ENCODE results near the gene VEPH1. TPM values are rescaled to one million over a fixed set of nuclear protein-coding genes. Genes with fewer than 3 reads are reported as not detected.

Gene VEPH1
- total RNA-seq, 6 experiments from 2014 or later: 0.51 to 1.4 (median 0.93) TPM

GRCh38 chr3:157477441-157477840, 25.8 kb downstream of the VEPH1 start:
- intact Hi-C loops (cut with DNase I): no loop called here
- no peak for DNase-seq
- ATAC-seq: no peak
- Histone ChIP-seq H3K36me3 (no peaks in the 10 kb centered on the region), H3K4me1 (no peaks in the 10 kb centered on the region), H3K4me3 (no peak overlapping the region), H3K27ac (no peak overlapping the region), H3K27me3 (no peaks in the 10 kb centered on the region), H3K9me3 (no peaks in the 10 kb centered on the region)
- no peak for TF ChIP-seq CTCF (IDR thresholded peaks at IDR 0.05)
- WGBS (ENCODE audit: insufficient coverage, low coverage, low lambda C conversion rate, missing lambda C conversion rate): 43% methylated on average over 3 of the region's 3 CpGs

- Histone ChIP-seq H3K4me3 (no peak overlapping the region), H3K36me3 (no peaks in the 10 kb centered on the region), H3K9me3 (no peaks in the 10 kb centered on the region), H3K27ac (no peak overlapping the region), H3K27me3 (no peaks in the 10 kb centered on the region), H3K4me1 (no peaks in the 10 kb centered on the region)
- 62% methylated on average over 1 of the region's 1 CpG for WGBS (ENCODE audit: insufficient coverage, low coverage, low lambda C conversion rate, missing lambda C conversion rate)
- intact Hi-C loops (cut with DNase I): no loop called here
- no peak for ATAC-seq
- TF ChIP-seq CTCF (IDR thresholded peaks at IDR 0.05) (no peak), POLR2A (IDR thresholded peaks at IDR 0.05) (no peak)
- DNase-seq: no peak
Observed at GRCh38 chr3:157475921-157476414, 27.2 kb downstream of the VEPH1 start.

GRCh38 chr3:157472648-157473047, 30.6 kb downstream of the VEPH1 start:
- no peak overlapping the region for H3K27ac ChIP-seq
- no peak overlapping the region for H3K4me3 ChIP-seq
- WGBS (ENCODE audit: insufficient coverage, low coverage, low lambda C conversion rate, missing lambda C conversion rate): 83% methylated on average over 1 of the region's 1 CpG
- H3K27me3 ChIP-seq: no peaks in the 10 kb centered on the region
- H3K36me3 ChIP-seq: no peaks in the 10 kb centered on the region
- H3K9me3 ChIP-seq: no peaks in the 10 kb centered on the region
- ATAC-seq (no peak), DNase-seq (no peak)
- TF ChIP-seq POLR2A (IDR thresholded peaks at IDR 0.05): no peak
- TF ChIP-seq CTCF (IDR thresholded peaks at IDR 0.05): no peak
- intact Hi-C loops (cut with DNase I): no loop called here
- H3K4me1 ChIP-seq: no peaks in the 10 kb centered on the region

GRCh38 chr3:157471064-157471463, 32.2 kb downstream of the VEPH1 start:
- WGBS (ENCODE audit: insufficient coverage, low coverage, low lambda C conversion rate, missing lambda C conversion rate): 54% methylated on average over 1 of the region's 1 CpG
- Histone ChIP-seq H3K4me3 (no peak overlapping the region), H3K4me1 (no peaks in the 10 kb centered on the region), H3K36me3 (no peaks in the 10 kb centered on the region), H3K9me3 (no peaks in the 10 kb centered on the region), H3K27me3 (no peaks in the 10 kb centered on the region), H3K27ac (no peak overlapping the region)
- intact Hi-C loops (cut with DNase I): no loop called here
- no peak for TF ChIP-seq CTCF (IDR thresholded peaks at IDR 0.05)
- TF ChIP-seq POLR2A (IDR thresholded peaks at IDR 0.05): no peak
- ATAC-seq: no peak
- no peak for DNase-seq
